ENCODE results near the gene SERPINB13.

The SERPINB13 gene

GRCh38 chr18:63562284-63562683, 24.9 kb upstream of the SERPINB13 start:
- ATAC-seq (ENCODE audit: insufficient read depth, low read depth): no peak
- H3K4me1 ChIP-seq (ENCODE audit: insufficient read depth, low read length): no peaks in the 10 kb centered on the region
- H4K20me1 ChIP-seq (ENCODE audit: insufficient read depth, low read length): no peaks in the 10 kb centered on the region
- DNase-seq: no peak
- no peaks in the 10 kb centered on the region for H3K36me3 ChIP-seq (ENCODE audit: insufficient read depth, low read length)
- no peak overlapping the region for H3K27ac ChIP-seq (ENCODE audit: low read length)
- no peaks in the 10 kb centered on the region for H3K79me2 ChIP-seq (ENCODE audit: insufficient read depth, low read length)
- H2AFZ ChIP-seq (ENCODE audit: low read depth, low read length): no peak overlapping the region
- TF ChIP-seq, protein P1, sequence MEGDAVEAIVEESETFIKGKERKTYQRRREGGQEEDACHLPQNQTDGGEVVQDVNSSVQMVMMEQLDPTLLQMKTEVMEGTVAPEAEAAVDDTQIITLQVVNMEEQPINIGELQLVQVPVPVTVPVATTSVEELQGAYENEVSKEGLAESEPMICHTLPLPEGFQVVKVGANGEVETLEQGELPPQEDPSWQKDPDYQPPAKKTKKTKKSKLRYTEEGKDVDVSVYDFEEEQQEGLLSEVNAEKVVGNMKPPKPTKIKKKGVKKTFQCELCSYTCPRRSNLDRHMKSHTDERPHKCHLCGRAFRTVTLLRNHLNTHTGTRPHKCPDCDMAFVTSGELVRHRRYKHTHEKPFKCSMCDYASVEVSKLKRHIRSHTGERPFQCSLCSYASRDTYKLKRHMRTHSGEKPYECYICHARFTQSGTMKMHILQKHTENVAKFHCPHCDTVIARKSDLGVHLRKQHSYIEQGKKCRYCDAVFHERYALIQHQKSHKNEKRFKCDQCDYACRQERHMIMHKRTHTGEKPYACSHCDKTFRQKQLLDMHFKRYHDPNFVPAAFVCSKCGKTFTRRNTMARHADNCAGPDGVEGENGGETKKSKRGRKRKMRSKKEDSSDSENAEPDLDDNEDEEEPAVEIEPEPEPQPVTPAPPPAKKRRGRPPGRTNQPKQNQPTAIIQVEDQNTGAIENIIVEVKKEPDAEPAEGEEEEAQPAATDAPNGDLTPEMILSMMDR (IDR thresholded peaks at IDR 0.05; ENCODE audit: borderline replicate concordance, extremely low read depth, low read length, poor library complexity, severe bottlenecking): no peak
- no peak for TF ChIP-seq EZH2 (IDR thresholded peaks at IDR 0.05; ENCODE audit: borderline replicate concordance, low read depth, low read length, severe bottlenecking)
- H3K4me3 ChIP-seq (ENCODE audit: low read depth in 1 of 2, low read length in 2 of 2): no peak overlapping the region
- H3K9ac ChIP-seq (ENCODE audit: low read depth, low read length): no peak overlapping the region
- H3K4me2 ChIP-seq (ENCODE audit: insufficient read depth, low read length): no peak overlapping the region
- peaks cover 19% of the 10 kb centered on the region for H3K27me3 ChIP-seq (ENCODE audit: insufficient read depth, low read length, poor library complexity)
- no peaks in the 10 kb centered on the region for H3K9me3 ChIP-seq (ENCODE audit: insufficient read depth, low read length, severe bottlenecking)

DNA sequence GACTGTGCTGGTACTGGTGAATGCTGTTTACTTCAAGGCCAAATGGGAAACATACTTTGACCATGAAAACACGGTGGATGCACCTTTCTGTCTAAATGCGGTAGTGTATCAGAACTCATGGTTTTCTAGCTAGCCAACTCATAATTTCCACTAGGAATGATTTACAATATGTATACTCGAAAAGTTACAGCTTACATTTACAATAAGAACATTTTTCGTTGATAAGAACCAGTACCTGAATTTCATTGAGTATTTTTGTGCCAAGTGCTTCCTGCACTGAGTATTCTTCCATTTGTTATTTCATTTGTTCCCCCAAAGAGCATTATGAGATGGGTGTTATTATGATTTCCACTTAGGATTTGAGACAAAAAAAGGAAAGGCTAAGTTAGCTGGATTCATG, 23.1 kb upstream of the SERPINB13 start:
- H3K27ac ChIP-seq (ENCODE audit: low read length): no peak overlapping the region
- peaks cover 18% of the 10 kb centered on the region for H3K27me3 ChIP-seq (ENCODE audit: insufficient read depth, low read length, poor library complexity)
- no peak overlapping the region for H2AFZ ChIP-seq (ENCODE audit: low read depth, low read length)
- no peak for TF ChIP-seq EZH2 (IDR thresholded peaks at IDR 0.05; ENCODE audit: borderline replicate concordance, low read depth, low read length, severe bottlenecking)
- TF ChIP-seq, protein P1 (IDR thresholded peaks at IDR 0.05; ENCODE audit: borderline replicate concordance, extremely low read depth, low read length, poor library complexity, severe bottlenecking): no peak
- DNase-seq: no peak
- H4K20me1 ChIP-seq (ENCODE audit: insufficient read depth, low read length): no peaks in the 10 kb centered on the region
- no peaks in the 10 kb centered on the region for H3K4me1 ChIP-seq (ENCODE audit: insufficient read depth, low read length)
- no peaks in the 10 kb centered on the region for H3K79me2 ChIP-seq (ENCODE audit: insufficient read depth, low read length)
- no peaks in the 10 kb centered on the region for H3K9me3 ChIP-seq (ENCODE audit: insufficient read depth, low read length, severe bottlenecking)
- ATAC-seq (ENCODE audit: insufficient read depth, low read depth): no peak
- H3K4me3 ChIP-seq (ENCODE audit: low read depth in 1 of 2, low read length in 2 of 2): no peak overlapping the region
- no peak overlapping the region for H3K4me2 ChIP-seq (ENCODE audit: insufficient read depth, low read length)
- H3K36me3 ChIP-seq (ENCODE audit: insufficient read depth, low read length): no peaks in the 10 kb centered on the region
- no peak overlapping the region for H3K9ac ChIP-seq (ENCODE audit: low read depth, low read length)

- H4K20me1 ChIP-seq (ENCODE audit: insufficient read depth, low read length): no peaks in the 10 kb centered on the region
- TF ChIP-seq EZH2 (IDR thresholded peaks at IDR 0.05; ENCODE audit: borderline replicate concordance, low read depth, low read length, severe bottlenecking): no peak
- TF ChIP-seq, protein P1 (IDR thresholded peaks at IDR 0.05; ENCODE audit: borderline replicate concordance, extremely low read depth, low read length, poor library complexity, severe bottlenecking): no peak
- H3K27ac ChIP-seq (ENCODE audit: low read length): no peak overlapping the region
- H3K27me3 ChIP-seq (ENCODE audit: insufficient read depth, low read length, poor library complexity): peaks cover 18% of the 10 kb centered on the region
- H3K4me2 ChIP-seq (ENCODE audit: insufficient read depth, low read length): no peak overlapping the region
- H3K4me1 ChIP-seq (ENCODE audit: insufficient read depth, low read length): no peaks in the 10 kb centered on the region
- no peaks in the 10 kb centered on the region for H3K36me3 ChIP-seq (ENCODE audit: insufficient read depth, low read length)
- H3K4me3 ChIP-seq (ENCODE audit: low read depth in 1 of 2, low read length in 2 of 2): no peak overlapping the region
- no peak for ATAC-seq (ENCODE audit: insufficient read depth, low read depth)
- no peaks in the 10 kb centered on the region for H3K9me3 ChIP-seq (ENCODE audit: insufficient read depth, low read length, severe bottlenecking)
- no peak for DNase-seq
- no peaks in the 10 kb centered on the region for H3K79me2 ChIP-seq (ENCODE audit: insufficient read depth, low read length)
- H2AFZ ChIP-seq (ENCODE audit: low read depth, low read length): no peak overlapping the region
- H3K9ac ChIP-seq (ENCODE audit: low read depth, low read length): no peak overlapping the region
These were observed 22.6 kb upstream of the SERPINB13 start for GRCh38 chr18:63564561-63564960.

DNA sequence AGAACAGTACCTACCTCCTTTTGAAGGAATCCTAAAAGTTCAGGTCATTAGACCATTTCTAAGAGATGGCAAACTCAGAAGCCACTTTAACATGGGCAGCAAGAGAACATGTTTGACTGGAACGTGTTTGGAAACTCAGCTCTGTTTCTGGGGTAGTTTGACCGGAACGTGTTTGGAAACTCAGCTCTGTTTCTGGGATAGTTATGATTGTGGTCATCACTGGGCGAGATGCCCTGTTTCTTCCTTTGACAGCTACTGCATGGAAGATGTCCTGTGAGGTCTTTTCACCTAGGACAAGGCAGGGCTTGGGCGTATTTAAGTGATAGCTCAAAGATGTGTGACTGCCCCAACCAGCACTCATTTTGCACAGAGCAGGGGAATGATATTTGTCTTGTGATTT, 19.9 kb upstream of the SERPINB13 start:
- no peak overlapping the region for H3K9ac ChIP-seq (ENCODE audit: low read depth, low read length)
- H3K4me3 ChIP-seq (ENCODE audit: low read depth in 1 of 2, low read length in 2 of 2): no peak overlapping the region
- H2AFZ ChIP-seq (ENCODE audit: low read depth, low read length): no peak overlapping the region
- H3K27me3 ChIP-seq (ENCODE audit: insufficient read depth, low read length, poor library complexity): peaks cover 22% of the 10 kb centered on the region
- H3K4me1 ChIP-seq (ENCODE audit: insufficient read depth, low read length): no peaks in the 10 kb centered on the region
- DNase-seq: no peak
- no peak overlapping the region for H3K4me2 ChIP-seq (ENCODE audit: insufficient read depth, low read length)
- no peak for TF ChIP-seq EZH2 (IDR thresholded peaks at IDR 0.05; ENCODE audit: borderline replicate concordance, low read depth, low read length, severe bottlenecking)
- TF ChIP-seq, protein P1 (IDR thresholded peaks at IDR 0.05; ENCODE audit: borderline replicate concordance, extremely low read depth, low read length, poor library complexity, severe bottlenecking): no peak
- H4K20me1 ChIP-seq (ENCODE audit: insufficient read depth, low read length): no peaks in the 10 kb centered on the region
- no peaks in the 10 kb centered on the region for H3K9me3 ChIP-seq (ENCODE audit: insufficient read depth, low read length, severe bottlenecking)
- ATAC-seq (ENCODE audit: insufficient read depth, low read depth): no peak
- H3K36me3 ChIP-seq (ENCODE audit: insufficient read depth, low read length): no peaks in the 10 kb centered on the region
- H3K27ac ChIP-seq (ENCODE audit: low read length): no peak overlapping the region
- H3K79me2 ChIP-seq (ENCODE audit: insufficient read depth, low read length): no peaks in the 10 kb centered on the region

All from DND-41 (cell line).